ENCODE results near the gene MAP2K2.

The MAP2K2 gene

DNA sequence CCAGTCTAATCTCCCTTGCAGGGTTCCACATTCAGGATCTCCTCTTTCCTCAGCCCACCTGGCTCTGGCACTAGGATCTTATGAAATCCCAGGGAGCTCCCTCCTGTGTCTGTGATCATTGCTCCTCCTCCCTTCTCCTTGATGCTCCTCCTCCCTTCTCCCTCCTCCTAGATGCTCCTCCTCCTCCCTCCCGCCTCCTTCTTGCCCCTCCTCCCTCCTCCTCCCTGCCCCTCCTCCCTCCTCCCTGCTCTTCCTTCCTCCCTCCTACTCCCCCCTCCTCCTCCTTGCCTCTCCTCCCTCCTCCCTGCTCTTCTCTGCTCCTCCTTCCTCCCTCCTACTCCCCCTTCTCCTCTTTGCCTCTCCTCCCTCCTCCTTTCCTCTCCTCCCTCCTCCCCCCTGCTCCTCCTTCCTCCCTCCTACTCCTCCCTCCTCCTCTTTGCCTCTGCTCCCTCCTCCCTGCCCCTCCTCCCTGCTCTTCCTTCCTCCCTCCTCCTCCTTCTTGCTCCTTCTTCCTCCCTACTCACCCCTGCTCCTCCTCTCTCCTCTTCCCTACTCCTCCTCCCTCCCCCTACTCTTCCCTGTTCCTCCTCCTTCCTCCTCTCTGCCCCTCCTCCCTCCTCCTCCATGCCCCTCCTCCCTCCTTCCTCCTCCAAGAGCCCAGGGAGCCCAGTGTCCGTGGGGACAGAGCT lies 42.3 kb downstream of the MAP2K2 start:
- no peak overlapping the region for H3K4me3 ChIP-seq (ENCODE audit: low read depth in 1 of 5, low read length in 5 of 5)
- no peak overlapping the region for H3K9ac ChIP-seq (ENCODE audit: low read length in 5 of 5)
- no peaks in the 10 kb centered on the region for H3K36me3 ChIP-seq (ENCODE audit: control insufficient read depth in 5 of 5, insufficient read depth in 5 of 5, low read length in 5 of 5)
- H3K27ac ChIP-seq (ENCODE audit: low read depth, low read length), result peak overlapping the region; percentile 40
- H3K27me3 ChIP-seq (ENCODE audit: control insufficient read depth in 5 of 5, insufficient read depth in 4 of 5, low read length in 5 of 5), result no peaks in the 10 kb centered on the region
- H3K9me3 ChIP-seq (ENCODE audit: control insufficient read depth in 5 of 5, low read length in 5 of 5), result no peaks in the 10 kb centered on the region
- peaks cover 0 to 37% (median 18%) of the 10 kb centered on the region in 5 donors for H3K4me1 ChIP-seq (ENCODE audit: control insufficient read depth in 5 of 5, insufficient read depth in 5 of 5, low read length in 5 of 5)

GRCh38 chr19:4080473-4080872 lies 43.4 kb downstream of the MAP2K2 start:
- no peak overlapping the region for H3K27ac ChIP-seq (ENCODE audit: low read depth, low read length)
- no peak overlapping the region for H3K9ac ChIP-seq (ENCODE audit: low read length in 5 of 5)
- H3K9me3 ChIP-seq (ENCODE audit: control insufficient read depth in 5 of 5, low read length in 5 of 5), result no peaks in the 10 kb centered on the region
- H3K27me3 ChIP-seq (ENCODE audit: control insufficient read depth in 5 of 5, insufficient read depth in 4 of 5, low read length in 5 of 5), result no peaks in the 10 kb centered on the region
- H3K4me3 ChIP-seq (ENCODE audit: low read depth in 1 of 5, low read length in 5 of 5), result no peak overlapping the region
- peaks cover 0 to 34% (median 18%) of the 10 kb centered on the region in 5 donors for H3K4me1 ChIP-seq (ENCODE audit: control insufficient read depth in 5 of 5, insufficient read depth in 5 of 5, low read length in 5 of 5)
- H3K36me3 ChIP-seq (ENCODE audit: control insufficient read depth in 5 of 5, insufficient read depth in 5 of 5, low read length in 5 of 5), result no peaks in the 10 kb centered on the region

DNA sequence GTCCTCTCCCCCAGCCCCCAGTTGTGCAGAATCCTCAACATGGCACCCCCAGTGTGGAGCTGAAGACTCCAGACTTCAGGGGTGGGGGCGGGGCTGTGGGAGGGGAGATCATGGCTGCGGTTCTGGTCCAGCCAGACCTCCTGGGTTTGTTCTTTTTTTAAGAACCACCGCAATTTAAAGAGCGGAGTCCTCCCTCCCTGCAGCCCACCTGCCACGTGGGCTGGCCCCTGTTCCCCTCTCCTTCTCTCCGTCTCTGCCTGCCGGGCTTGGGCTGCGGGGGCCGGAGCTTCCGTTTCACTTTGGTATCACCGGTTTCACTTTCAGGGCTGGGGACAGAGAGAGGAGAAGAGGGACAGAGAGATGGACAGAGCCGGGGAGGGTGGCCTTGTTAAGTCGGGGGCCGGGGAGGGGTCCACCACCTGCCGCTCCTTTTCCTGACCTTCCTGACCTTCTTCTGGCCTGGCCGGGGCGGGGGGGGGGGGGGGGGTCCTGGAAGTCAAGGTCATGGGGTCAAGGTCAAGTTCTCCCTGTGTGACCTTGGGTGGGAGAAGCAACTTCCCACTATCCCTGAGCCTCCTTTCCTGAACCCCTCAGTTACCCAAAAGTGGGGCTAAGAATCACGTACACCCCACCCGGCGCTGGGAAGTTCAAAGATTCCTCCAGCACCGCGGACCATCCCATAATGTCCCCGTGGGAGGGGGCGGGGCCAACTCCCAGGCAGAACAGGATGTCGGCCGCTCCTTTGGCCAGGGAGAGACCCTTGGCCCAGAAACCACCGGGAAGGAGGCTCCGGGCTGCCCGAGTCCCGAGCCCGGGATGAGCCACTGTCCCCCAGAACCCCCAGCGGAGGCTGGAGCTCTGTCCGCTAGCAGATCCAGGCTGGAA lies 45.9 kb downstream of the MAP2K2 start:
- H3K27ac ChIP-seq (ENCODE audit: low read depth, low read length), result peak overlapping the region; percentile 57
- H3K4me1 ChIP-seq (ENCODE audit: control insufficient read depth in 5 of 5, insufficient read depth in 5 of 5, low read length in 5 of 5), result peaks cover 0 to 25% (median 14%) of the 10 kb centered on the region in 5 donors
- no peaks in the 10 kb centered on the region for H3K9me3 ChIP-seq (ENCODE audit: control insufficient read depth in 5 of 5, low read length in 5 of 5)
- H3K9ac ChIP-seq (ENCODE audit: low read length in 5 of 5), result peak overlapping the region in 3 of 5 donors; percentile 32 to 79 (median 66)
- peak overlapping the region; percentile 50 to 70 (median 69) for H3K4me3 ChIP-seq (ENCODE audit: low read depth in 1 of 5, low read length in 5 of 5)
- no peaks in the 10 kb centered on the region for H3K27me3 ChIP-seq (ENCODE audit: control insufficient read depth in 5 of 5, insufficient read depth in 4 of 5, low read length in 5 of 5)
- H3K36me3 ChIP-seq (ENCODE audit: control insufficient read depth in 5 of 5, insufficient read depth in 5 of 5, low read length in 5 of 5), result no peaks in the 10 kb centered on the region

GRCh38 chr19:4077007-4077374 lies 46.9 kb downstream of the MAP2K2 start:
- H3K4me3 ChIP-seq (ENCODE audit: low read depth in 1 of 5, low read length in 5 of 5), result peak overlapping the region in 1 of 5 donors; percentile 69
- no peak overlapping the region for H3K27ac ChIP-seq (ENCODE audit: low read depth, low read length)
- H3K27me3 ChIP-seq (ENCODE audit: control insufficient read depth in 5 of 5, insufficient read depth in 4 of 5, low read length in 5 of 5), result no peaks in the 10 kb centered on the region
- peak overlapping the region in 1 of 5 donors; percentile 7 for H3K9ac ChIP-seq (ENCODE audit: low read length in 5 of 5)
- H3K4me1 ChIP-seq (ENCODE audit: control insufficient read depth in 5 of 5, insufficient read depth in 5 of 5, low read length in 5 of 5), result peaks cover 0 to 22% (median 14%) of the 10 kb centered on the region in 5 donors
- no peaks in the 10 kb centered on the region for H3K36me3 ChIP-seq (ENCODE audit: control insufficient read depth in 5 of 5, insufficient read depth in 5 of 5, low read length in 5 of 5)
- no peaks in the 10 kb centered on the region for H3K9me3 ChIP-seq (ENCODE audit: control insufficient read depth in 5 of 5, low read length in 5 of 5)

- H3K9me3 ChIP-seq (ENCODE audit: control insufficient read depth in 5 of 5, low read length in 5 of 5), result no peaks in the 10 kb centered on the region
- H3K9ac ChIP-seq (ENCODE audit: low read length in 5 of 5), result no peak overlapping the region
- no peak overlapping the region for H3K27ac ChIP-seq (ENCODE audit: low read depth, low read length)
- H3K27me3 ChIP-seq (ENCODE audit: control insufficient read depth in 5 of 5, insufficient read depth in 4 of 5, low read length in 5 of 5), result no peaks in the 10 kb centered on the region
- H3K4me1 ChIP-seq (ENCODE audit: control insufficient read depth in 5 of 5, insufficient read depth in 5 of 5, low read length in 5 of 5), result peaks cover 0 to 20% (median 14%) of the 10 kb centered on the region in 5 donors
- H3K36me3 ChIP-seq (ENCODE audit: control insufficient read depth in 5 of 5, insufficient read depth in 5 of 5, low read length in 5 of 5), result no peaks in the 10 kb centered on the region
- no peak overlapping the region for H3K4me3 ChIP-seq (ENCODE audit: low read depth in 1 of 5, low read length in 5 of 5)
Measured at GRCh38 chr19:4075373-4075772, 48.5 kb downstream of the MAP2K2 start.

DNA sequence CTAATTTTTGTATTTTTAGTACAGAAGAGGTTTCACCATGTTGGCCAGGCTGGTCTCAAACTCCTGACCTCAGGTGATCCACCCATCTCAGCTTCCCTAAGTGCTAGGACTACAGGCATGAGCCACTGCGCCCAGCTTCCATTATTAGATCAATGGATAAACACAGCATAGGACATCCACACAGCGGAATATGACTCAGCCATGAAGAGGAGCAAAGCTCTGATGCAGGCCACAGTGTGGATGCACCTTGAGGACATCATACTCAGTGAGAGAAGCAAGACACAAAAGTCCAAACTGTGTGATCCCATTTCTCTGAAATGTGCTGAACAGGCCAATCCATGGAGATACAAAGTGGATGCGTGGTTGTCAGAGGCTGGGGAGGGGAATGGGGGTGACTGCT lies 52.3 kb downstream of the MAP2K2 start:
- H3K9ac ChIP-seq (ENCODE audit: low read length in 5 of 5), result no peak overlapping the region
- no peaks in the 10 kb centered on the region for H3K9me3 ChIP-seq (ENCODE audit: control insufficient read depth in 5 of 5, low read length in 5 of 5)
- H3K4me1 ChIP-seq (ENCODE audit: control insufficient read depth in 5 of 5, insufficient read depth in 5 of 5, low read length in 5 of 5), result peaks cover 0 to 20% (median 12%) of the 10 kb centered on the region in 5 donors
- no peak overlapping the region for H3K4me3 ChIP-seq (ENCODE audit: low read depth in 1 of 5, low read length in 5 of 5)
- no peaks in the 10 kb centered on the region for H3K36me3 ChIP-seq (ENCODE audit: control insufficient read depth in 5 of 5, insufficient read depth in 5 of 5, low read length in 5 of 5)
- H3K27me3 ChIP-seq (ENCODE audit: control insufficient read depth in 5 of 5, insufficient read depth in 4 of 5, low read length in 5 of 5), result no peaks in the 10 kb centered on the region
- no peak overlapping the region for H3K27ac ChIP-seq (ENCODE audit: low read depth, low read length)

DNA sequence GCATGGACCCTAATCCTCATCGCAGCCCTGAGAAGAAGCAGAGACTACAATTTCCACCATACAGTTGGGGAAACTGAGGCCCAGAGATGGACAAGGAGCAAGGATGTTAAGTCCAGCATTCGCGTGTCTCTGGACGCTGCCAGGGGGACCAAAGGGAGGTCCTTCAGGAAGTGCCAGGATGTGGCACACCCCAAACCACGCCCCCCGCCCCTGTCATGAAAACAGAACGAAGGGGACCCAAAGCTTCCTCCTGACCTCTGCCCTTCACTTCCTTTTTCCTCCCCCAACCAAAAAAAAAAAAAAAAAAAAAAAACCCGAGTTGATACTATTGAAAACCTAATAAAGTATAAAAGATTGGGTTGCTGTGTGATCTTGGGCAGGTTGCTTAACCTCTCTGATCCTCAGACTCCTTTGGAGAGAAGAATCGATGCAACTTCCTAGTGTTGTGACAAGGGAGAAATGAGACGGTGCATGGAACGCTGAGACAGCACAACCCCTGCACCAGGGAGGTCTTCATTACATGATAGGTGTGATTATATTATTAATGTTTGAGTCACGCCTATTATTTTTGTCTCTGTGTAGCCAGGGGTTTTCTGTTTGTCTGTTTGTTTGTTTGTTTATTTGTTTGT lies 54.5 kb downstream of the MAP2K2 start:
- Histone ChIP-seq H3K4me3 (ENCODE audit: low read depth in 1 of 5, low read length in 5 of 5) (no peak overlapping the region), H3K27me3 (ENCODE audit: control insufficient read depth in 5 of 5, insufficient read depth in 4 of 5, low read length in 5 of 5) (no peaks in the 10 kb centered on the region), H3K36me3 (ENCODE audit: control insufficient read depth in 5 of 5, insufficient read depth in 5 of 5, low read length in 5 of 5) (no peaks in the 10 kb centered on the region), H3K9ac (ENCODE audit: low read length in 5 of 5) (no peak overlapping the region), H3K4me1 (ENCODE audit: control insufficient read depth in 5 of 5, insufficient read depth in 5 of 5, low read length in 5 of 5) (peaks cover 0 to 23% (median 14%) of the 10 kb centered on the region in 5 donors), H3K27ac (ENCODE audit: low read depth, low read length) (no peak overlapping the region), H3K9me3 (ENCODE audit: control insufficient read depth in 5 of 5, low read length in 5 of 5) (no peaks in the 10 kb centered on the region)

GRCh38 chr19:4068047-4068966 lies 55.6 kb downstream of the MAP2K2 start:
- peak overlapping the region; percentile 53 to 79 (median 61) for H3K4me3 ChIP-seq (ENCODE audit: low read depth in 1 of 5, low read length in 5 of 5)
- peaks cover 0 to 35% (median 26%) of the 10 kb centered on the region in 5 donors for H3K4me1 ChIP-seq (ENCODE audit: control insufficient read depth in 5 of 5, insufficient read depth in 5 of 5, low read length in 5 of 5)
- peaks cover 0 to 2% (median under 1%) of the 10 kb centered on the region in 5 donors for H3K36me3 ChIP-seq (ENCODE audit: control insufficient read depth in 5 of 5, insufficient read depth in 5 of 5, low read length in 5 of 5)
- no peaks in the 10 kb centered on the region for H3K9me3 ChIP-seq (ENCODE audit: control insufficient read depth in 5 of 5, low read length in 5 of 5)
- H3K27me3 ChIP-seq (ENCODE audit: control insufficient read depth in 5 of 5, insufficient read depth in 4 of 5, low read length in 5 of 5), result no peaks in the 10 kb centered on the region
- peak overlapping the region; percentile 76 for H3K27ac ChIP-seq (ENCODE audit: low read depth, low read length)
- H3K9ac ChIP-seq (ENCODE audit: low read length in 5 of 5), result peak overlapping the region in 3 of 5 donors; percentile 24 to 73 (median 72)

- peak overlapping the region; percentile 53 to 79 (median 61) for H3K4me3 ChIP-seq (ENCODE audit: low read depth in 1 of 5, low read length in 5 of 5)
- no peaks in the 10 kb centered on the region for H3K27me3 ChIP-seq (ENCODE audit: control insufficient read depth in 5 of 5, insufficient read depth in 4 of 5, low read length in 5 of 5)
- H3K4me1 ChIP-seq (ENCODE audit: control insufficient read depth in 5 of 5, insufficient read depth in 5 of 5, low read length in 5 of 5), result peaks cover 0 to 42% (median 33%) of the 10 kb centered on the region in 5 donors
- peak overlapping the region; percentile 76 for H3K27ac ChIP-seq (ENCODE audit: low read depth, low read length)
- H3K36me3 ChIP-seq (ENCODE audit: control insufficient read depth in 5 of 5, insufficient read depth in 5 of 5, low read length in 5 of 5), result peaks cover 0 to 6% (median 5%) of the 10 kb centered on the region in 5 donors
- H3K9ac ChIP-seq (ENCODE audit: low read length in 5 of 5), result peak overlapping the region in 4 of 5 donors; percentile 24 to 73 (median 60)
- no peaks in the 10 kb centered on the region for H3K9me3 ChIP-seq (ENCODE audit: control insufficient read depth in 5 of 5, low read length in 5 of 5)
Measured at GRCh38 chr19:4067396-4068046, 56.4 kb downstream of the MAP2K2 start.
